Measurements from ENCODE around the gene HNF1B.
"Not testable (repeated sequence)": the region's sequence is repeated elsewhere in the genome, so short reads cannot be mapped to it uniquely, and the experiment has no call there.

HNF1B gene

DNA sequence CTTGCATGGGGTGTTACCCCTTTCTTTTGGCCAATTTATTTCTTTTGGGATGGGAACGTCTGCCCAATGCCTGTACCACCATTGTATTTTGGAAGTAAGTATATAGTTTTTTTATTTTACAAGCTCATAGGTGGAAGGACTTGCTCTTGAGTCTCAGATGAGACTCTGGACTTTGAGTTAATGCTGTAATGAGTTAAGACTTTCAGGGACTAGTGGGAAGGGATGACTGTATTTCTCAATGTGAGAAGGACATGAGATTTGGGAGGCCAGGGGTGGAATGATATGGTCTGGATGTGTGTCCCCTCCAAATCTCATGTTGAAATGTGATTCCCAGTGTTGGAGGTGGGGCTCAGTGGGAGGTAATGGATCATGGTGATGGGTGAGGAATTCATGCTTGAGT, 49.1 kb downstream of the HNF1B start:
- no peak for DNase-seq (ENCODE audit: low read depth, low spot score)
- H3K9me3 ChIP-seq (ENCODE audit: control insufficient read depth, insufficient read depth, low read length), result no peaks in the 10 kb centered on the region; the same call in 1 of the 2 replicates
- H3K4me3 ChIP-seq (ENCODE audit: low read length), result no peak overlapping the region
- H3K27ac ChIP-seq (ENCODE audit: low read length), result no peak overlapping the region
- no peaks in the 10 kb centered on the region for H3K4me1 ChIP-seq (ENCODE audit: control insufficient read depth, insufficient read depth, low read length)
- H3K27me3 ChIP-seq (ENCODE audit: control insufficient read depth, insufficient read depth, low read length), result no peaks in the 10 kb centered on the region
- no peaks in the 10 kb centered on the region for H3K36me3 ChIP-seq (ENCODE audit: control insufficient read depth, insufficient read depth, low read length)
- WGBS (ENCODE audit: insufficient coverage, insufficient read length), result no CpG with 5 or more reads among the region's 1 CpG

DNA sequence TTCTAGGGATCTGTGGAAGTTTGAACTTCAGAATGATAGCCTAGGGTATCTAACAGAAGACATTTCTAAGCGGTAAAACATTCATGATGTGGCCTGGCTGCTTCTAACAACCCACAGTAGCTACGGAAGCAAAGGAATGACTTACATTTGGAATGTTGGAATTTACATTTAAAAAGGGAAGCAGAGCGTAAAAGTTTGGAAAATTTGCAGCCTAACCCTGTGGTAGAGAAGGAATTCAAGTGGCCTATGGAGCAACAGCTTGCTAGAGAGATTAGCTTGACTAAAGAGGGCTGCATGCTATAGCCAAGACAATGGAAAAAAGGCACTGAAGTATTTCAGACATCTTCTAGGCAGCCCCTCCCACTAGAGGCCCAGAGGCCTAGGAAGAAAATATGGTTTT, 50.1 kb downstream of the HNF1B start:
- no peaks in the 10 kb centered on the region; the same call in 1 of the 2 replicates for H3K9me3 ChIP-seq (ENCODE audit: control insufficient read depth, insufficient read depth, low read length)
- no peak overlapping the region for H3K4me3 ChIP-seq (ENCODE audit: low read length)
- no peak overlapping the region for H3K27ac ChIP-seq (ENCODE audit: low read length)
- no peak for DNase-seq (ENCODE audit: low read depth, low spot score)
- no peaks in the 10 kb centered on the region for H3K36me3 ChIP-seq (ENCODE audit: control insufficient read depth, insufficient read depth, low read length)
- no peaks in the 10 kb centered on the region for H3K4me1 ChIP-seq (ENCODE audit: control insufficient read depth, insufficient read depth, low read length)
- H3K27me3 ChIP-seq (ENCODE audit: control insufficient read depth, insufficient read depth, low read length), result no peaks in the 10 kb centered on the region
- no CpG with 5 or more reads among the region's 3 CpGs for WGBS (ENCODE audit: insufficient coverage, insufficient read length)

DNA sequence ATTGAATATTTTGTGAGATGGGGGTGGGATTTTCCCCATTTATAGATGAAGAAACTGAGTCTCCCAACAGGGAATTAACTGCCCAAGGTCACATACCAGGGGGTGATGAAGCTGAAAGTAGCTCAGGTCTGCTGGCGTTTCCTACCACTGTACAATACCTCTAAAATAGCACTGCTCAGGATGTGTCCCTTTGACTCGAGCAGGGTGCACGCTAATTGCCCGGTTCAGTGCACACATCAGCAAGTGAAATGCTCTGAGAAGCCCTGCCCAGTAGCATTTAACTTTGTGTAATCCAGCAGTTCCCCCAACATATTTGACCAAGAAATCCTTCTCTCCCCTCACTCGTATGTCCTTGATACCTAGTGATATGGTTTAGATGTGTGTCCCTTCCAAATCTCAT, 51.5 kb downstream of the HNF1B start:
- DNase-seq (ENCODE audit: low read depth, low spot score), result no peak
- no peak overlapping the region for H3K27ac ChIP-seq (ENCODE audit: low read length)
- no CpG with 5 or more reads among the region's 5 CpGs for WGBS (ENCODE audit: insufficient coverage, insufficient read length)
- no peaks in the 10 kb centered on the region for H3K4me1 ChIP-seq (ENCODE audit: control insufficient read depth, insufficient read depth, low read length)
- H3K9me3 ChIP-seq (ENCODE audit: control insufficient read depth, insufficient read depth, low read length), result no peaks in the 10 kb centered on the region; the same call in 1 of the 2 replicates
- H3K4me3 ChIP-seq (ENCODE audit: low read length), result no peak overlapping the region
- H3K27me3 ChIP-seq (ENCODE audit: control insufficient read depth, insufficient read depth, low read length), result no peaks in the 10 kb centered on the region
- H3K36me3 ChIP-seq (ENCODE audit: control insufficient read depth, insufficient read depth, low read length), result no peaks in the 10 kb centered on the region

DNA sequence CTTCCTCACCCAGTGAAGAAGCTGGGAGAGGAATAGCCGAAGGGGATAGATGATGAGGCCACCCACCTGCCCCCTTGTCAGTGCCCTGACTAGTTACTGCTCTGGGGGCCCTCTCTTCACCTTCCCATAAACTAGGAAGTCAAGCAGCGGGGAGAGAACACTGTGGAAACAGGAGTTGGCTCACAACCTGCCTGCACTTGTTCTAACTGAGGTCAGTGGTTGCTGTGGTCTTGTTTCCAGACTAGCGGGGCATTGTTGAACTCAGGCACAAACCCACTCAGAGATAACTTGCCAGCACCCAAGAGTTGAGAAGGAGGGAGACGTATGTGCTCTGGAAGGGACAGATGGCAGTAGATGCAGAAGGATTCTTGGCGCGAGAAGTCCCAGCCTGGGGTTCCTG, 53.1 kb downstream of the HNF1B start:
- Histone ChIP-seq H3K27me3 (ENCODE audit: control insufficient read depth, insufficient read depth, low read length) (no peaks in the 10 kb centered on the region), H3K4me1 (ENCODE audit: control insufficient read depth, insufficient read depth, low read length) (no peaks in the 10 kb centered on the region), H3K27ac (ENCODE audit: low read length) (no peak overlapping the region), H3K4me3 (ENCODE audit: low read length) (no peak overlapping the region), H3K9me3 (ENCODE audit: control insufficient read depth, insufficient read depth, low read length) (no peaks in the 10 kb centered on the region; the same call in 1 of the 2 replicates), H3K36me3 (ENCODE audit: control insufficient read depth, insufficient read depth, low read length) (no peaks in the 10 kb centered on the region)
- no peak for DNase-seq (ENCODE audit: low read depth, low spot score)
- no CpG with 5 or more reads among the region's 6 CpGs for WGBS (ENCODE audit: insufficient coverage, insufficient read length)

DNA sequence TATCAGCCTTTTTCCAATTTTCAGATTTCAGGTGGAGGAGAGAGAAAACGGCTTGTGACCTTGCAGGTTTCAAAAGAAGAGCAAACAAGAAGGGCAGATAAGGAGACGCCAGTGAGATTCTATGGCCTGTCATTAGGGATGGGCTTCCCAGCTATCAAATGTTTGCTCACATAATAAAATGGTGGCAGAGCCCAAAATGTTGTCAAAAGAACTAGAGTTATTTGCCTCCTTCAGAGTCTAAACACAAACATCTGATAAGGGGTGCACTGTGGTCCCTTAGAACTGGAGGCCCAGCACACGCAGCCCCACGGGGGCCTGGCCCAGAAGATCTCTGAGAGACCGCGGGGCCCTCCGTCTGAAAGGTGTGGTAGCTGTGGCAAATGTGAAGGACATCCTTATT, 55.5 kb downstream of the HNF1B start:
- H3K36me3 ChIP-seq (ENCODE audit: control insufficient read depth, insufficient read depth, low read length), result no peaks in the 10 kb centered on the region
- no peak for DNase-seq (ENCODE audit: low read depth, low spot score)
- H3K27ac ChIP-seq (ENCODE audit: low read length), result no peak overlapping the region
- no peaks in the 10 kb centered on the region for H3K4me1 ChIP-seq (ENCODE audit: control insufficient read depth, insufficient read depth, low read length)
- no peaks in the 10 kb centered on the region for H3K9me3 ChIP-seq (ENCODE audit: control insufficient read depth, insufficient read depth, low read length)
- no CpG with 5 or more reads among the region's 7 CpGs for WGBS (ENCODE audit: insufficient coverage, insufficient read length)
- no peaks in the 10 kb centered on the region for H3K27me3 ChIP-seq (ENCODE audit: control insufficient read depth, insufficient read depth, low read length)
- H3K4me3 ChIP-seq (ENCODE audit: low read length), result no peak overlapping the region

DNA sequence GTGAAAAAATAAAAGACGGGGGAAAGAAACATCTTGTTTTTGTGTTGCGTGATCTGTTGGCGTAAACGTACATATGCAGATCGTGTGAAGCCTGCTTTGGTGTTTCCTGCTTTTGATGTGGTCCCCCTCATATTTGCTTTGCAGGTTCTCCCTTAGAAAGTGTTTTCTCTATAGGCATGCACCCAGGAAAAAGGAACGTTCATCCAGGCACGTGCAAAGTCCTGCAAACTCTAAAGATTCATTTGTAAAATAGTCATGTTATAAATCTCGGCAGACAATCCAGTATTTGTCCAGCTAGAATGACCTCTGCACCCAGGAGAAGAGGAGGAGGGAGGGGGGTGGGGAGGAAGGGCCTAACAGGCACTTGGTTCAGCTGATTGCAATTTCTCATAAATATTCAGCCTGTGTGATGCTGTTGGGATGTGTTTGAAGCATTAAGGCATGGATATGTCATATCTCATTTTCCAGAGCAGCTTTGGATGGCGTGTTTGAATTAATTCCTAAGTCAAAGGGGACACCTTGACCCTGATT, 61.3 kb downstream of the HNF1B start:
- no peaks in the 10 kb centered on the region for H3K36me3 ChIP-seq (ENCODE audit: control insufficient read depth, insufficient read depth, low read length)
- H3K27ac ChIP-seq (ENCODE audit: low read length), result no peak overlapping the region
- H3K27me3 ChIP-seq (ENCODE audit: control insufficient read depth, insufficient read depth, low read length), result no peaks in the 10 kb centered on the region
- no peak for DNase-seq (ENCODE audit: low read depth, low spot score)
- H3K9me3 ChIP-seq (ENCODE audit: control insufficient read depth, insufficient read depth, low read length), result no peaks in the 10 kb centered on the region
- no CpG with 5 or more reads among the region's 9 CpGs for WGBS (ENCODE audit: insufficient coverage, insufficient read length)
- no peaks in the 10 kb centered on the region for H3K4me1 ChIP-seq (ENCODE audit: control insufficient read depth, insufficient read depth, low read length)
- H3K4me3 ChIP-seq (ENCODE audit: low read length), result no peak overlapping the region

DNA sequence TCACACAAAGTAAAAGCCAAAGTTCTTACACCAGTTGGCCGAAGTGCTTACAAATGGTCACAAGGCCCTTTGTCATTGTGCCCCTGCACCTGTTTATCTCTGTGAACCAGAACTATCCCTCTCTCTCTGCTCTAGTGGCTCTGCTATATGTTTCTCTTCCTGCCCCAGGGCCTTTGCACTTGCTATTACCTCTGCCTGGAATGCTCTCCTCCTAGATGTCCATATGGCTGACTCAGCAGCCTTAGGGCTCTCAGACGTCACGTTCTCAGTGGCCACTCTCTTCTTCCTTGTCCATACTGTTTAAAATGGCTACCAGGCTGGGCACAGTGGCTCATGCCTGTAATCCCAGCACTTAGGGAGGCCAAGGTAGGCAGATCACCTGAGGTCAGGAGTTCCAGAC, 62.9 kb downstream of the HNF1B start:
- Histone ChIP-seq H3K27ac (ENCODE audit: low read length) (no peak overlapping the region), H3K4me1 (ENCODE audit: control insufficient read depth, insufficient read depth, low read length) (no peaks in the 10 kb centered on the region), H3K4me3 (ENCODE audit: low read length) (no peak overlapping the region), H3K27me3 (ENCODE audit: control insufficient read depth, insufficient read depth, low read length) (no peaks in the 10 kb centered on the region), H3K9me3 (ENCODE audit: control insufficient read depth, insufficient read depth, low read length) (no peaks in the 10 kb centered on the region), H3K36me3 (ENCODE audit: control insufficient read depth, insufficient read depth, low read length) (no peaks in the 10 kb centered on the region)
- WGBS (ENCODE audit: insufficient coverage, insufficient read length), result no CpG with 5 or more reads among the region's 3 CpGs
- DNase-seq (ENCODE audit: low read depth, low spot score), result no peak

DNA sequence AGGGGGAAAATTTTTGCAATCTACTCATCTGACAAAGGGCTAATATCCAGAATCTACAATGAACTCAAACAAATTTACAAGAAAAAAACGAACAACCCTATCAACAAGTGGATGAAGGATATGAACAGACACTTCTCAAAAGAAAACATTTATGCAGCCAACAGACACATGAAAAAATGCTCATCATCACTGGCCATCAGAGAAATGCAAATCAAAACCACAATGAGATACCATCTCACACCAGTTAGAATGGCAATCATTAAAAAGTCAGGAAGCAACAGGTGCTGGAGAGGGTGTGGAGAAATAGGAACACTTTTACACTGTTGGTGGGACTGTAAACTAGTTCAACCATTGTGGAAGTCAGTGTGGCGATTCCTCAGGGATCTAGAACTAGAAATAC, 64.9 kb downstream of the HNF1B start:
- WGBS (ENCODE audit: insufficient coverage, insufficient read length), result no CpG with 5 or more reads among the region's 2 CpGs
- not testable (repeated sequence) for H3K4me1 ChIP-seq (ENCODE audit: control insufficient read depth, insufficient read depth, low read length); H3K27ac ChIP-seq (ENCODE audit: low read length); H3K4me3 ChIP-seq (ENCODE audit: low read length); H3K9me3 ChIP-seq (ENCODE audit: control insufficient read depth, insufficient read depth, low read length); H3K27me3 ChIP-seq (ENCODE audit: control insufficient read depth, insufficient read depth, low read length); DNase-seq (ENCODE audit: low read depth, low spot score); H3K36me3 ChIP-seq (ENCODE audit: control insufficient read depth, insufficient read depth, low read length)

DNA sequence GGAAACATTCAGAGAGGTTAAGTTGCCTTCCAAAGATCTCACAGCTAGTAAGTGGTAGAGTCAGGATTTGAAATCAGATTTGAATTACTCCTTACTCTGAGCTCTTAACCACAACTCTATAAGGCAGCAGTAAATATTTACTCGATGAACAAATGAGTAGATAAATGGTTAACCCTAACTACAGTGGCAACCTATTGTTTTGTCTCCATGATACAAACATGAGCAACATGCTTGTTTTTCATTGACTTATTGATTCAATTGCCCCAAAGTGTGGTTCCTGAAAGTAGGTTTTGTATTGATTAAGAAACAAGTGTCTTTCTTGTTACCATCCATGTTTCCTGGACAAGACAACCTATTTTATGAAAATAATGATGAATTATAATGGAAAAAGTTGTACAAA, 66.8 kb downstream of the HNF1B start:
- Histone ChIP-seq H3K36me3 (ENCODE audit: control insufficient read depth, insufficient read depth, low read length) (no peaks in the 10 kb centered on the region), H3K27ac (ENCODE audit: low read length) (no peak overlapping the region), H3K4me1 (ENCODE audit: control insufficient read depth, insufficient read depth, low read length) (no peaks in the 10 kb centered on the region), H3K27me3 (ENCODE audit: control insufficient read depth, insufficient read depth, low read length) (no peaks in the 10 kb centered on the region), H3K4me3 (ENCODE audit: low read length) (no peak overlapping the region), H3K9me3 (ENCODE audit: control insufficient read depth, insufficient read depth, low read length) (no peaks in the 10 kb centered on the region)
- DNase-seq (ENCODE audit: low read depth, low spot score), result no peak
- WGBS (ENCODE audit: insufficient coverage, insufficient read length), result no CpG with 5 or more reads among the region's 1 CpG

DNA sequence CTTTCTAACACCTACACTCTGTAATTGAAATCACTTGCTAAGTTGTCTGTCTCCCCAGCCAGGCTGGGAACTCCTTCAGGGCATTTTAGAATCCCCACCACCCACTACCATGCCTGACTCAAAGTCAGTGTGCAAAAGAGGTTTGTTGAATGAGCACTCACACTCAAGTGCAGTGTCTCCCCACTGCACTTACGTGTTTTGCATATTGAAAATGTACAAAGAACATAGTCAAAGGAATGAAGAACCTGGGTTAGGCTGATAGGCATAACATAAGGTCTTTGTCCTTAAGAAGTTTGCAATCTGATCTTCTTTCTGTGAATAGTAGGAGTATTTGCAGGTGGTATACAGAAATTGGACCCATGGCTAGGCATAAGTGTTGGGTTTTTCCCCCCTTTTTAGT, 67.8 kb downstream of the HNF1B start:
- Histone ChIP-seq H3K27ac (ENCODE audit: low read length) (no peak overlapping the region), H3K4me1 (ENCODE audit: control insufficient read depth, insufficient read depth, low read length) (no peaks in the 10 kb centered on the region), H3K27me3 (ENCODE audit: control insufficient read depth, insufficient read depth, low read length) (no peaks in the 10 kb centered on the region), H3K4me3 (ENCODE audit: low read length) (no peak overlapping the region), H3K9me3 (ENCODE audit: control insufficient read depth, insufficient read depth, low read length) (no peaks in the 10 kb centered on the region), H3K36me3 (ENCODE audit: control insufficient read depth, insufficient read depth, low read length) (no peaks in the 10 kb centered on the region)
- WGBS (ENCODE audit: insufficient coverage, insufficient read length), result no CpG with 5 or more reads among the region's 1 CpG
- no peak for DNase-seq (ENCODE audit: low read depth, low spot score)

DNA sequence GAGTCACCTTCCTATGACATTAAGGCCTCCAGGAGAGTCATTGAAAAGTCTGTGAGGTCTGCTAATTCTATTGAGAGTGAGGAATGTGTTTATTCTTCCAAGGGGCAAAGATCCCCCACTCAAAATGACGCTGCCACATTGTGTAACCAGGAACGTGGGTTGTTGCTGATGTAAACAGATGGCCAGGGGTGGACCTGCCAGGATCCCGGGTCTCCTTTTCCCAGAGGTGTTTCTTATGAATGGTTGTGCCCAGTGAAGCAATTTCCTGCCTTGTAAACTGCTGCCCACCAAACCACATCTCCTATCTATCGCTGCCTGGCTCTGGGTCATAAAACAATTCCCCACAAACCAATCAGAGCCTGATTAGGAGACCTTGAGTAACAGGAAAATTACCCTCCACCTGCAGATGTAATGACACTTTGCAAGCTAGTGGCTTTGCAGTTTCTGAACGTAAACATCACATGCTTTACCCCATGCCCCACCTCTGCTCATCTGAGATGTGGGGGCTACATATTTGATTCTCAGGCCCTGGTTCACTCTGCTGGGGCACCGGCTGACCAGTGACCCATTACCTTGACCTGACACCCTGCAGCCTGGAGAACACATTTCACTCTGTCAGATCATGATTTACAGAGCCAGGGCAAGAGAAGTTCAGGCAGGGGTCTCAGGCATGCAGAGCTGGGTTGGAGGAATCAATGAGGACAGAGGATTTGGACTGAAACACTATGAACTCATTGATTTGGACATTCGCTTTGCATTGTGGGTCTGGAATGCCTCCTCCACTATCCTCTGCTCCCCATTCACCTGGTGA, 68.5 kb downstream of the HNF1B start:
- Histone ChIP-seq H3K27ac (ENCODE audit: low read length) (no peak overlapping the region), H3K4me3 (ENCODE audit: low read length) (no peak overlapping the region), H3K36me3 (ENCODE audit: control insufficient read depth, insufficient read depth, low read length) (no peaks in the 10 kb centered on the region), H3K9me3 (ENCODE audit: control insufficient read depth, insufficient read depth, low read length) (no peaks in the 10 kb centered on the region), H3K4me1 (ENCODE audit: control insufficient read depth, insufficient read depth, low read length) (no peaks in the 10 kb centered on the region), H3K27me3 (ENCODE audit: control insufficient read depth, insufficient read depth, low read length) (no peaks in the 10 kb centered on the region)
- DNase-seq (ENCODE audit: low read depth, low spot score), result no peak
- WGBS (ENCODE audit: insufficient coverage, insufficient read length), result no CpG with 5 or more reads among the region's 7 CpGs
